Measurements from ENCODE around the gene MAPKAP1.

DNA sequence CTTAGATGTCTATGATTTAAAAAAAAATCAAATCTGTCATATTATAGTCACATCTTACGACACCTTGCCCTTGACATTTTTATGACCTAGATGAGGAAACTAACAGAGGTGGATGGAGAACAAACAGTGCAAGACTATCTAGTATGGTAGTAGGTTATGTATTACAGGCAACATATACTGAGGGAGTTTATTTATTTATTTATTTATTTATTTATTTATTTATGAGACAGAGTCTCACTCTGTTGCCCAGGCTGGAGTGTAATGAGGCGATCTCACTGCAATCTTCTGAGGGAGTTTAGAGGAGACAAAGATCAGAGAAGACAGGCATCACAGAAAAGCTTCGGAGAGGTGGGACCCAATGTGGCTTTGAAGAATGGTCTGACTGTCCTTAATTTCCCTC, 35.6 kb upstream of the MAPKAP1 start:
- no peak for TF ChIP-seq CTCF (IDR thresholded peaks at IDR 0.05; ENCODE audit: borderline replicate concordance, extremely low read depth, low read length, poor library complexity, severe bottlenecking)
- no peak for TF ChIP-seq EZH2 (IDR thresholded peaks at IDR 0.05; ENCODE audit: borderline replicate concordance, low read depth, low read length, severe bottlenecking)

All from DND-41 (cell line).